ENCODE results near the gene PRRT1.

- TF ChIP-seq FOXM1 (IDR thresholded peaks at IDR 0.05; ENCODE audit: borderline replicate concordance) (no peak), HDGF (IDR thresholded peaks at IDR 0.05; ENCODE audit: borderline replicate concordance) (no peak), SP1 (IDR thresholded peaks at IDR 0.05) (no peak), CTBP1 (IDR thresholded peaks at IDR 0.05; ENCODE audit: borderline replicate concordance) (no peak), NFRKB (IDR thresholded peaks at IDR 0.05) (no peak), PKNOX1 (IDR thresholded peaks at IDR 0.05) (no peak), ZNF384 (IDR thresholded peaks at IDR 0.05) (no peak), TARDBP (IDR thresholded peaks at IDR 0.05) (no peak), FOXA1 (IDR thresholded peaks at IDR 0.05) (no peak), BHLHE40 (IDR thresholded peaks at IDR 0.05; ENCODE audit: borderline replicate concordance) (no peak)
These were observed 3.2 kb downstream of the PRRT1 start for GRCh38 chr6:32148289-32149091.

Measured in HEK293T (cell line).